C1 segment of cervical spinal cord (tissue), 14 donors: ENCODE data around the gene APOA4.

ENCODE experiments used
- DNase-seq, 14 donors: peaks; one replicate each; lab custom pipeline; 2025; lab: John Stamatoyannopoulos, UW

The APOA4 gene

DNA sequence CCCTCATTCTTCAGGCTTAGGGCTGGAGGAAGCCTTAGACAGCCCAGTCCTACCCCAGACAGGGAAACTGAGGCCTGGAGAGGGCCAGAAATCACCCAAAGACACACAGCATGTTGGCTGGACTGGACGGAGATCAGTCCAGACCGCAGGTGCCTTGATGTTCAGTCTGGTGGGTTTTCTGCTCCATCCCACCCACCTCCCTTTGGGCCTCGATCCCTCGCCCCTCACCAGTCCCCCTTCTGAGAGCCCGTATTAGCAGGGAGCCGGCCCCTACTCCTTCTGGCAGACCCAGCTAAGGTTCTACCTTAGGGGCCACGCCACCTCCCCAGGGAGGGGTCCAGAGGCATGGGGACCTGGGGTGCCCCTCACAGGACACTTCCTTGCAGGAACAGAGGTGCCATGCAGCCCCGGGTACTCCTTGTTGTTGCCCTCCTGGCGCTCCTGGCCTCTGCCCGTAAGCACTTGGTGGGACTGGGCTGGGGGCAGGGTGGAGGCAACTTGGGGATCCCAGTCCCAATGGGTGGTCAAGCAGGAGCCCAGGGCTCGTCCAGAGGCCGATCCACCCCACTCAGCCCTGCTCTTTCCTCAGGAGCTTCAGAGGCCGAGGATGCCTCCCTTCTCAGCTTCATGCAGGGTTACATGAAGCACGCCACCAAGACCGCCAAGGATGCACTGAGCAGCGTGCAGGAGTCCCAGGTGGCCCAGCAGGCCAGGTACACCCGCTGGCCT, 7.2 kb upstream of the APOA4 start:
- no peak for DNase-seq

DNA sequence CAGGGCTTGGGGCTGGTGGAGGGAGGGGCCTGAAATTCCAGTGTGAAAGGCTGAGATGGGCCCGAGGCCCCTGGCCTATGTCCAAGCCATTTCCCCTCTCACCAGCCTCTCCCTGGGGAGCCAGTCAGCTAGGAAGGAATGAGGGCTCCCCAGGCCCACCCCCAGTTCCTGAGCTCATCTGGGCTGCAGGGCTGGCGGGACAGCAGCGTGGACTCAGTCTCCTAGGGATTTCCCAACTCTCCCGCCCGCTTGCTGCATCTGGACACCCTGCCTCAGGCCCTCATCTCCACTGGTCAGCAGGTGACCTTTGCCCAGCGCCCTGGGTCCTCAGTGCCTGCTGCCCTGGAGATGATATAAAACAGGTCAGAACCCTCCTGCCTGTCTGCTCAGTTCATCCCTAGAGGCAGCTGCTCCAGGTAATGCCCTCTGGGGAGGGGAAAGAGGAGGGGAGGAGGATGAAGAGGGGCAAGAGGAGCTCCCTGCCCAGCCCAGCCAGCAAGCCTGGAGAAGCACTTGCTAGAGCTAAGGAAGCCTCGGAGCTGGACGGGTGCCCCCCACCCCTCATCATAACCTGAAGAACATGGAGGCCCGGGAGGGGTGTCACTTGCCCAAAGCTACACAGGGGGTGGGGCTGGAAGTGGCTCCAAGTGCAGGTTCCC, 6.5 kb upstream of the APOA4 start, which contains the start of gene APOC3:
TSS of gene APOC3 (plus strand) at position 383 of the 659 bp plus-strand sequence. CDS start 676 bp downstream, outside the sequence.
- no peak for DNase-seq

DNA sequence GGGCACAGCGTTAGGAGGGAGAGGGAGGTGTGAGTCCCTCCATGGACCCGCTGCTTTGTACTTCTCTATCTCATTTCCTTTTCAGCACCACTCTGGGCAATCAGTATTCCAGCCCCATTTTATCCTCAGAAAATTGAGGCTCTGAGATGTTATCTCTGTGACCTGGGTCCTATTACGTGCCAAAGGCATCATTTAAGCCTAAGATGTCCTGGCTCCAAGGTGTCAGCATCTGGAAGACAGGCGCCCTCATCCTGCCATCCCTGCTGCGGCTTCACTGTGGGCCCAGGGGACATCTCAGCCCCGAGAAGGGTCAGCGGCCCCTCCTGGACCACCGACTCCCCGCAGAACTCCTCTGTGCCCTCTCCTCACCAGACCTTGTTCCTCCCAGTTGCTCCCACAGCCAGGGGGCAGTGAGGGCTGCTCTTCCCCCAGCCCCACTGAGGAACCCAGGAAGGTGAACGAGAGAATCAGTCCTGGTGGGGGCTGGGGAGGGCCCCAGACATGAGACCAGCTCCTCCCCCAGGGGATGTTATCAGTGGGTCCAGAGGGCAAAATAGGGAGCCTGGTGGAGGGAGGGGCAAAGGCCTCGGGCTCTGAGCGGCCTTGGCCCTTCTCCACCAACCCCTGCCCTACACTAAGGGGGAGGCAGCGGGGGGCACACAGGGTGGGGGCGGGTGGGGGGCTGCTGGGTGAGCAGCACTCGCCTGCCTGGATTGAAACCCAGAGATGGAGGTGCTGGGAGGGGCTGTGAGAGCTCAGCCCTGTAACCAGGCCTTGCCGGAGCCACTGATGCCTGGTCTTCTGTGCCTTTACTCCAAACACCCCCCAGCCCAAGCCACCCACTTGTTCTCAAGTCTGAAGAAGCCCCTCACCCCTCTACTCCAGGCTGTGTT, 5.8 kb upstream of the APOA4 start:
- no peak for DNase-seq

DNA sequence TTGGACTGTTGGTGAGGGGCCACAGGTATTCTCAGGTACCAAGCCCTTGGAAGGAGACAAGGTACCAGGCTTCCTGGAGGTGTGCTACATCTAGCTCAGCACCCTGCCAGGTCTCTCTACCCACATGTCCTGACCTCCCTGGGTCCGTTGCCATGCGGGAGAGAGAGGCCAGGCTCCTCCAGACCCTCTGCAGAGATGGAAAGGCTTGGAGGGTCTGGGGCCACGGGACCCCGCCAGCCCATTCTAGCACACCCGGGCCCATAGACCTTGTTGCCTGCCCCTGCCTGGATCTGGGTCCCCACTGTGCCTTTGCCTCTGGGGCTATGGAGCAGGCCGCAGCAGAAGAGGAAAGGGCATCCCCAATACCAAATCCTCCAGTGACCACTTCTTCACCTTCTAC, 4.4 kb upstream of the APOA4 start:
- no peak for DNase-seq

DNA sequence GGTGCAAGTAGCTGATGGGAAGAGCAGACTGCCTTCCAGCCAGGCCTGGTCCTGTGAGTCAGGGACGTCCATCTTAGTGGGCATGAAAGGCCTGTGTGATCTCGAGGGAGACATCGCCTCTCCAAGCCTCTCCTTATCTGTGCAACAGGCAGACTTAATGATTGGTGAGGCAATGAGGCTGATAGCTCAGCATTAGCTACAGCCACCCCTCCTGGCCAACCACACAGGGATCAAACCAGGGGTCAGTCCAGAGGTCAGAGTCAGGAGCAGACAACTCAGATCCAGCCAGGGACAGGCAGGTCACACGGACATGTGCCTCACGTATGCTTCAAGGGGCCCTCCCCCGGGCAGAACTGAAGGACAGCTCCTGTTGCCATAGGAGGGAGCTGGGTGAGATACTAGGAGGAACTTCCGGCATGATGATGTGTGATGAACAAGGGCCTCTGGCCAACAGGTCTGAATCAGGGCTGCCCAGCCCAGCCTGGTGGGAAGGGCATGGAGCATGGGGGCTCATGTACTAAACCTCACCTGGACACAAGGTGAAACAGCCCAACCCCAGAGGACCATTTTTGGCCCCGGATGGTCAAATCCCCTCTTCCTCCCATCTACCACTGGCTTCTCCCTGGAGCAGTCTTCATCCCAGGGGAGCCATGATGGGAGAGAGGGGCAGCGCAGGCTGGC, 3.8 kb upstream of the APOA4 start:
- DNase-seq, result no peak

DNA sequence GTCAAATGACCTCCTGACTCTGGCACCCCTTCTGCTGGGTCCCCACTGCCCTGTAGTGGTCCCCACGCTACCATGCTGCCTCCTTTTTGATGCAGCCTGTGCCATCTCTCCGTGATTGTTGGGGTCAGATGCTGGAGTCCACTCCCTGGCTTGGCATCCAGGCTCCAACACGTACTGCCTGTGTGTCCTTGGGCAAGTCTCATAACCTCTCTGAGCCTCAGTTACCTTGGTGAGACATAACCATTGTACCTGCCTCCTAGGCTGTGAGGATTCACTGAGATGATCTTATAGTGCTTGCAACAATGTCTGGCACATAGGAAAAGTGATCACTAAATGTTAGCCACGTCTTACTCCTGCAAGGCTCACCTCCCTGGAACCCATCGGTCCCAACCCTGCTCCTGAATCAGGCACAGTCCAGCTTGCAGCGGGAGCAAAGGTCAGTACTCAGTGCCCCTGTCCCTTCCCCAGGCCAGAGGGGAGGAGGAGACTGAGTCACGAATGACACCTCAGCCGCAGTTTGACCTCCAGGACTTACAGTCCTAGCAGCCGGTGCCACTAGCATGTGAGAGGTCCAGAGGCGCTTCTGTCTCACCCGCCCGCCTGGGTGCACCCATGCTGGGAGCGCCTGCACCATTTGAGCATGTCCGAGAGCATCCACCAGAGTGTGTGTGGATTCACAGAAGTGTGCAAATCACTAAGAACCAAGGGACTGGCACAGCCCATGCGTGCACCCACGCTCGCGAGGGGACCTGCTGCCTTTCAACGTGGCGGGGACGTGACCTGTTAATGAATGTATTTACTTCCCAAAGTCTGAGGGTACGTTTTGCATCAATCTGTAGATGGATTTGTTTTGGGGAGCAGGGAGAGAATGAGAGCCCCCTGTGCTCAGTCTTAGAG, 3.0 kb upstream of the APOA4 start:
- no peak for DNase-seq

DNA sequence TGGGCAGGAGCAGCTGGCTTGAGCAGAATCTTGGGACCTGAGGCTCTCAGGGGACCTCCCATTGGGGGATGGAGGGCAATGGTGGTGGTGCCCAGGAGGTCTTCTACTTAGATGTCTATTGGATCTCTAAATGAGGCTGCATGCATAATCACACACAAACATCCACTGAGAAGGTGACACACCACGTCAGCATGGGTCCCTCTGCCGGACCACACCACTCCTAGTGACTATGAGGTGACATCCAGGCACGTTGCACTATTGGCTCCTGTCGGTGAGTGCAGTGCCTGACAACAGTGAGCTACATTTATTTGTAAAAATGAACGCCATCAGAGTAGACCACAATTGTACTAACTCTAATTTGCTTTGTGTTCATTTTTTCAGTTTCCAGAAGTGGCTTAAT, 2.3 kb upstream of the APOA4 start:
- no peak for DNase-seq

DNA sequence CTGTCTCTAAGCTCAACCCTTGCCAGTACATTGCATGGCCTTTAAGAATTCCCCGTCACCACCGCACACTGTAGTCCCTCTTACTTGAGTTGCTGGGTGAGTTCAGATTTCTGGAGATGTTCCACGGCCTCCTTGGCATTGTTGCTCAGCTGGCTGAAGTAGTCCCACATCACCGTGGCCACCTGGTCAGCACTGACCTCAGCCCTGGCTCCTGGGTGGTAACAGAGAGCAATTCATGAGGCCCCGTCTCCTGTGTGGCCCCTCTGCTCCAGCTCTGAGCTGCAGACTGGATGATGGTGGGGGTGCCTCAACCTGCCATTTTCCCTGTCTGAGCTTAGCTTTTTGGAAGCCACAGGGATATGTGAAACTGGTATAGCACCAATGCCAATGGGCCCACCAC, 529 bp downstream of the APOA4 start:
- DNase-seq, result no peak

DNA sequence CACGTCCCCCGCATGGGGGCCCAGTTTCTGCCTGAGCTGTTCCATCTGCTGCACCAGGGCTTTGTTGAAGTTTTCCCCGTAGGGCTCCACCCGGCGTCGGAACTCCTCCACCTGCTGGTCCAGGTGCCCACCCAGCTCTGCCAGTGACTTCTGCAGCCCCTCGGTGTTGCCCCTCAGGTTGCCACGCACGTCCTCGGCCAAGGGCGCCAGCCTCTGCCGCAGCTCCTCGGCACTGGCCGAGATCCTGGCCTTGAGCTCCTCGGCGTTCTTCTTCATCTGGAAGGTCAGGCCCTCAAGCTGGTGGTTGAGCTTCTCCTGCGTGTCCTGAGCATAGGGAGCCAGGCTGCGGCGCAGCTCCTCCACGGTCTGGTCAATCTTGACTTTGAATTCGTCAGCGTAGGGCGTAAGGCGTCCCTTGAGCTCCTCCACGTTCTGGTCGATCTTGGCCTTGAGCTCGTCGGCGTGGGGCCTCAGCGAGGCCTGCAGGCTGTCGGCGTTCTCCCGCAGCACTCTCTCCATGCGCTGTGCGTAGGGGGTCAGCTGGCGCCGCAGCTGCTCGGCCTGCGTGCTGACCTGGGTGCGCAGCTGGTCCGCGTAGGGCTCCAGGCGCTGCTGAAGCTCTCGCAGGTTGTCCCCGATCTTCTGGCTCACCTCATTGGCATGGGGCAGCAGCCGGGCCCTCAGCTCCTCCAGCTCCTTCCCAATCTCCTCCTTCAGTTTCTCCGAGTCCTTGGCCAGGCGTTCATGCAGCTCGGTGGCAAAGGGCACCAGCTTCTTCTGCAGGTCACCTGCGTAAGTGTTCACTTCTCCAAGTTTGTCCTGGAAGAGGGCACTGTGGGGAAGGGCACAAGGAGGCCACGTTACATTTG, 1.8 kb downstream of the APOA4 start:
- DNase-seq, result no peak

DNA sequence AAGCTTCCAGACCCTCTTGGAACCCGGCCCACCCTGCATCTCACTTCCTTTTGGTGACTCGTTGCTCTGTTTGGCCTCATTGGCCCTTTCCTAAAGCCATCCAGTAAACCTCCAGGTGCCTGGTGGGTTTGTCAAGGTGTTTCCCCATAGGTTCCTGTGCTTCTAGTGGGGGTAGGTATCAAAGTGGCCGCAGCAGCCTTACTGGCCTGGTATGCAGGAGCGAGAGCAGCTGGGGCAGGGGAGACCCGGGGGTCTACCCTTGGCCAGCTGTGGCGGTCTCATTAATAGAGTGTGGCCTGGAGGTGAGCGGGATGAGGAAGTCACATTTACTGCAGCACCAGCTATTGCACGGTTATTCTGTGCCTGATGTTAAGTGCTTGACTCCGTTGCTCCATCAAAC, 4.1 kb downstream of the APOA4 start:
- no peak for DNase-seq

DNA sequence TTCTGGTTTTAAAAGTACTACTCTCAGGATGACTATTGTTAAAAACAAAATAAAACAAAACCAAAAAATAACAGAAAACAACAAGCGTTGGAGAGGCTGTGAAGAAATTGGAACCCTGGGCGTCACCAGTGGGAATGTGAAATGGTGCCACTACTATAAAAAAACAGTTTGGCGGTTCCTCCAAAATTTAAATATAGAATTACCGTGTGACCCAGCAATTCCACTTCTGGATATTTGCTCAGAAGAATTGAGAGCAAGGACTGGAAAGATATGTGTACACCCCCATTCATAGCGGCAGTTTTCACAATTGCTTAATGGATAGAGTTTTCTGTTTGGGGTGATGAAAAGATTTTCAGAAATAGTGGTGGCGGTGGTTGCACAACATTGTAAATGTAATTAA, 8.6 kb downstream of the APOA4 start:
- DNase-seq, result no peak

DNA sequence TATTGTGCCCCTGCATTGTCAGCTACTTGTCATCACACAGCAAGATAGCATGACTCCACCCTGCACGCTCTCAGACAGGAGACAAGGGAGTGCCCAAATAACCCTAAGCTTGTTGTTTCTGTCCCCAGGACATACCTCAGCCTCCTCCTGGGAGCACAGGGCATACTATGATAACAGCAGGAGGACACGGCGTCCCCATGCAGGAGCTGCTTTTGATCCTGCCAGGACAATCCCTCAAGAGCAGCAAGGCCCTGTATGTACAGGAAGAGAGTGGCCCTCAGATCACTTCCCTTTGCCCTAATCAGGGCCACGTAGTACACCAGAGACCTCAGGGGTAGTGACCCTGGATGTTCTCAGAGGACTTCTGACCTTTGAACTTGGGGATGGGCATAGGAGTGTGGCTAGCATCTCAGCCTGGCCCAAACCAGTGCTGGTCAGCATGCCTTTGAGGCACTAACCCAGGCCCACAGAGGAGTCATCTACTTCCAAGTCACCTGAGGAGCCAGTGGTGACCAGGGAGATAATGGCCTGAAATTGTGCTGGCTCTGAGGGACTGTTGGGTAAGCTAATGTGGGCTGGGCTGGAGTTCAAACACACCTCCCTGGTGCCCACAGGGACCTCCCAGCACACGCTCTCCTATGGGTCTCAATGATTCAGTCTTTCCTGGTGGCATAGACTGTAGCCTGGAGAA, 9.2 kb downstream of the APOA4 start:
- no peak for DNase-seq

DNA sequence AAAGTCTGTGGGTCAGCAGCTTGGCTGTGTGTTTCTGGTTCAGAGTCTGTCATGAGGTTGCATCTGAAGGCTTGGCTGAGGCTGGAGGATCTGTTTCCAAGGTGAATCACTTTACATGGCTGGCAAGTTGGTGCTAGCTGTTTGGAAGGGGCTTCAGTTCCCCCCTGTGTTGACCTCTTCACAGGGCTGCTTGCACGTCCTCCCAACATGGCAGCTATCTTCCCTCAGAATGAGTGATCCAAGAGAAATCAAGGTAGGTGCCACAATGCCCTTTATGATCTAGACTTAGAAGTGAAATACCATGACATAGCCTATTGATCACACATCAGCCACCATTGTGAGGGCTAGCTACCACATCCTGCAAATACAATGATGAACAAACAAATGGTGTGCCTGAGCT, 9.9 kb downstream of the APOA4 start:
- no peak for DNase-seq

DNA sequence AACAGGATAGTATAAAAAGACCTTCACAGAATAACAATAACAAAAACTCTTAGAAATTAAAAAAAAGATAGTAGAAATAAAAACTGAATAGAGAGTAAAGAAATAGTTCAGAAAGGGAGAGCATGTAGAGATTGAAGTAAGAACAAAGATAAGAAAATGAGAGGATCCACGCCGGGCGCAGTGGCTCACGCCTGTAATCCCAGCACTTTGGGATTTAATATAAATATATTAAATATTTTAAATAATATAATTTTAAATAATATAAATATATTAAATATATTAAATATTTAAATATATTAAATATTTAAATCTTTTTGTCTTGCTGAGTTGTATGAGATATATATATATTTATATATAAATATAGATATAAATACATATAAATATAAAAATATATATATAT, 11.0 kb downstream of the APOA4 start:
- DNase-seq, result no peak

DNA sequence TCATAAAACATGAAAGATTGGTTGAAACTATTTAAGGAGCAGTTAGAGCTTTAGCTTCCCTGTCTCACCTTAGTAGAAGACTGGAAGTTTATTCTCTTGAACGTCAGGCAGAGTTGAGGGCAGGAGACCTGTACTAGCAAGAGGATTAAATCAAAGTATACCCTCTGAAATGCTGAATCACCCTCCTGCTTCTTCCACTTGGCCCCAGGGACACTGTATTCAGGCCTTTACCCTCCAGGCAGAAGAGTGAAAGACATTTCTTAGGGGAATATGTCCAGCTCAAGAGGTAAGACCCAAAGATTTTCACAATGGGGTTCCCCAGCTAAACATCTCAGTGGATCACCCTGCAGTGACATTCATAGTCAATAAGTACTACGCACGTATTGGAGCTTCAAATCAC, 11.9 kb downstream of the APOA4 start:
- no peak for DNase-seq

DNA sequence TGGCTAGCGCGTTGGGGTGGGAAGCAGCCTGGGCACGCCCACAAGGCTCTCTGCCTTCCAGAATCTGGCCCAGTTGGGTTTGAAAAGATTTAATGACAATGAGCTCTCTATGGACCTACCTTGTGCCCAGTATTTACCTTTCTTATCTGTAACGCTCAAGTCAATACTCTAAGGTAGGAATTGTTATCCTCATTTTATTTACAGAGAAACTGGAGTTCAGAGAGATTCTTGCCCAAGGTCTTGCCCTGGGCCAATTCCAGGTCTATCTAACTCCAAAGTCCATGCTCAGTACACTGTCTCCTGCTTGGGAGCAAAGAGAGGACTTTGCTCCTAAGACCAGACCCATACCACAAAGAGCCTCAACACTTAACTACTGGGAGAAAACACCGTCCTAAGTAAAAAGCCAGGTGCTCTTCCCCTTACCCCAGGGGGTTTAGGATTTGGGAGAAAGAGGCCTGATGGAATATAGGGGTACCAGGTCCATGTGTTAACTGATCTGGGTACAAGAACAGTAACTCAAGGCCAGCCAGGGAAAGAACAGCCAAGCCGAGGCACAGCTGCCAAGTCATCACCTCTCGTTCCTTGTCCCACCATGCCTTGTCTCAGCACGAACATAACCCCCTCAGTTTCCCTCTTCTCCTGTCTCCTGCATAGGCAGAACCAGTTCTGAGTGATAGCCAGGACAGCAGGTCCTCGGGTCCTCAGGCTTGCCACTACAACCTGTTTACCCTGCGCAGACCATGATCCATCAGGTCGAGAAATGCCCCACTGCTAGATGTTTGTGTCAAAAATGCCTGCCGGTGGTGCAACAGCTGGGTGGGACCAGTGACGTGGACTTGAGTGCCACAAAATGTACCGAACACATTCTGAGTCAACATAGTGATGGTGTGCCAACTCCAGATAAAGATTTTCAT, 14.6 kb downstream of the APOA4 start:
- no peak for DNase-seq

DNA sequence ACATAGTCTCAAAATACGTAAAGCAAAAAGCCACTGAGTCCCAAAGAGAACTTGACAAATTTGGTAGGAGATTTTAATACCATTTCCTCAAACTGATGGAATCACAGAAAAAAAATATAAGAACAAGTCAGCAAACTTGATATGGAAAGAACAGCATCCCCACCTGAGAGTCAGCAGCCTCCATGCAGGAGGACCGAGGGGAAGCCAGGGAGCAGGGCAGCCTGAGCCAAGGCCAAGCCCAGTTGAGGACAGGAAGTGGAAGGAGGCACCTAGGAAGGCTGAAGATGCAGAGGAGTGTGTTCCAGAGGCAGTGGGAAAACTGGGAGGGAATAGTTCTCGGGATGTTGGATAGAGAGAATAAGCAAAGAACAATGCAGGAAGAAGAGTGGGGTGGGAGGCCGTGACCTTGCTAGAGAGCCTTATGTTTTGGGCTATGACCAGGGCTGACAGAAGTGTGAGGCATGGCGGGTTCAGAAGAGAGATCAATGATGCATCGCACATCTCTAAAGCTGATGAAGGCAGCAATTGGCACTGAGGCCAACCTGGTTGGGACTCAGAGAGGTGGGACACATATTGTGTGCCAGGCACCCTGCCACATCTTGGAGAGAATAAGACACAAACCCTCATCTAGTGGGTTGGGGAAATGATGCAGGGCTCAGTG, 15.4 kb downstream of the APOA4 start:
- no peak for DNase-seq

DNA sequence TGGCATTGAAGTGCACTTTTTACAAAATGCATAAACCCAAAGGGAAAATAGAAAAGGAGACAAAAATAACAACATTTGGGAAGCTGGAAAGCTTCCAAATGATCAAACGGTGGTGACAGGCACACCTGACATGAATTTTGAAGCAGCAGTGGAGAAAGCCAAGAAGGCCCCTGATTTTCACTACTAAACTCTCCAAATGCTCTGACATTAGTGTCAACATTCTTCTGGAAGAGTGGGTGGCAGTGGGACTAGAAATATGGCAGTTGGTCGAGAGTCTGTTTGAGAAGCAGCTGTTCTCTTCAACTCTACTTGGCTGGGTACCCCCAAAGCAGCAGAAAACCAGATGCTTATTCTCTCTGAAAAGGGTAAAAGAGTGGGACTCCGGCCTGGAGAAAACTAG, 19.1 kb downstream of the APOA4 start:
- no peak for DNase-seq
